ENCODE results near the gene TEX101. TPM values are rescaled to one million over a fixed set of nuclear protein-coding genes. Genes with fewer than 3 reads are reported as not detected.
A peak's percentile ranks its signal among the peaks of the same experiment; 100 is the strongest.

TEX101 gene
- total and polyA plus RNA-seq, 4 donors, result not detected

- H3K4me3 ChIP-seq (ENCODE audit: low read depth in 1 of 3, low read length in 3 of 3), result no peak overlapping the region
- peak overlapping the region in 1 of 2 donors; percentile 28 for H3K27ac ChIP-seq (ENCODE audit: low read depth in 1 of 2, low read length in 2 of 2)
- TF ChIP-seq HNF4G (IDR thresholded peaks at IDR 0.05) (no peak), EGR1 (IDR thresholded peaks at IDR 0.05; ENCODE audit: low read depth in 2 of 2) (no peak), GABPA (IDR thresholded peaks at IDR 0.05 in 1 of 2, conservative IDR thresholded peaks at IDR 0.05 in 1 of 2) (no peak), HNF4A (conservative IDR thresholded peaks at IDR 0.05) (no peak), RAD21 (IDR thresholded peaks at IDR 0.05) (no peak), TAF1 (conservative IDR thresholded peaks at IDR 0.05) (no peak), NR2F2 (IDR thresholded peaks at IDR 0.05) (no peak), YY1 (IDR thresholded peaks at IDR 0.05) (no peak)
- TF ChIP-seq, protein P1, sequence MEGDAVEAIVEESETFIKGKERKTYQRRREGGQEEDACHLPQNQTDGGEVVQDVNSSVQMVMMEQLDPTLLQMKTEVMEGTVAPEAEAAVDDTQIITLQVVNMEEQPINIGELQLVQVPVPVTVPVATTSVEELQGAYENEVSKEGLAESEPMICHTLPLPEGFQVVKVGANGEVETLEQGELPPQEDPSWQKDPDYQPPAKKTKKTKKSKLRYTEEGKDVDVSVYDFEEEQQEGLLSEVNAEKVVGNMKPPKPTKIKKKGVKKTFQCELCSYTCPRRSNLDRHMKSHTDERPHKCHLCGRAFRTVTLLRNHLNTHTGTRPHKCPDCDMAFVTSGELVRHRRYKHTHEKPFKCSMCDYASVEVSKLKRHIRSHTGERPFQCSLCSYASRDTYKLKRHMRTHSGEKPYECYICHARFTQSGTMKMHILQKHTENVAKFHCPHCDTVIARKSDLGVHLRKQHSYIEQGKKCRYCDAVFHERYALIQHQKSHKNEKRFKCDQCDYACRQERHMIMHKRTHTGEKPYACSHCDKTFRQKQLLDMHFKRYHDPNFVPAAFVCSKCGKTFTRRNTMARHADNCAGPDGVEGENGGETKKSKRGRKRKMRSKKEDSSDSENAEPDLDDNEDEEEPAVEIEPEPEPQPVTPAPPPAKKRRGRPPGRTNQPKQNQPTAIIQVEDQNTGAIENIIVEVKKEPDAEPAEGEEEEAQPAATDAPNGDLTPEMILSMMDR (IDR thresholded peaks at IDR 0.05; ENCODE audit: low read depth, low read length, missing input control), result no peak
- TF ChIP-seq, protein P2, sequence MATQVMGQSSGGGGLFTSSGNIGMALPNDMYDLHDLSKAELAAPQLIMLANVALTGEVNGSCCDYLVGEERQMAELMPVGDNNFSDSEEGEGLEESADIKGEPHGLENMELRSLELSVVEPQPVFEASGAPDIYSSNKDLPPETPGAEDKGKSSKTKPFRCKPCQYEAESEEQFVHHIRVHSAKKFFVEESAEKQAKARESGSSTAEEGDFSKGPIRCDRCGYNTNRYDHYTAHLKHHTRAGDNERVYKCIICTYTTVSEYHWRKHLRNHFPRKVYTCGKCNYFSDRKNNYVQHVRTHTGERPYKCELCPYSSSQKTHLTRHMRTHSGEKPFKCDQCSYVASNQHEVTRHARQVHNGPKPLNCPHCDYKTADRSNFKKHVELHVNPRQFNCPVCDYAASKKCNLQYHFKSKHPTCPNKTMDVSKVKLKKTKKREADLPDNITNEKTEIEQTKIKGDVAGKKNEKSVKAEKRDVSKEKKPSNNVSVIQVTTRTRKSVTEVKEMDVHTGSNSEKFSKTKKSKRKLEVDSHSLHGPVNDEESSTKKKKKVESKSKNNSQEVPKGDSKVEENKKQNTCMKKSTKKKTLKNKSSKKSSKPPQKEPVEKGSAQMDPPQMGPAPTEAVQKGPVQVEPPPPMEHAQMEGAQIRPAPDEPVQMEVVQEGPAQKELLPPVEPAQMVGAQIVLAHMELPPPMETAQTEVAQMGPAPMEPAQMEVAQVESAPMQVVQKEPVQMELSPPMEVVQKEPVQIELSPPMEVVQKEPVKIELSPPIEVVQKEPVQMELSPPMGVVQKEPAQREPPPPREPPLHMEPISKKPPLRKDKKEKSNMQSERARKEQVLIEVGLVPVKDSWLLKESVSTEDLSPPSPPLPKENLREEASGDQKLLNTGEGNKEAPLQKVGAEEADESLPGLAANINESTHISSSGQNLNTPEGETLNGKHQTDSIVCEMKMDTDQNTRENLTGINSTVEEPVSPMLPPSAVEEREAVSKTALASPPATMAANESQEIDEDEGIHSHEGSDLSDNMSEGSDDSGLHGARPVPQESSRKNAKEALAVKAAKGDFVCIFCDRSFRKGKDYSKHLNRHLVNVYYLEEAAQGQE (IDR thresholded peaks at IDR 0.05), result no peak
- no peaks in the 10 kb centered on the region for H3K36me3 ChIP-seq (ENCODE audit: control insufficient read depth in 4 of 4, insufficient read depth in 3 of 4, low read depth in 1 of 4, low read length in 3 of 4)
- no peak for DNase-seq (ENCODE audit: low spot score)
- no peaks in the 10 kb centered on the region for H3K9me3 ChIP-seq (ENCODE audit: control insufficient read depth in 4 of 4, low read length in 3 of 4)
- no peaks in the 10 kb centered on the region for H3K27me3 ChIP-seq (ENCODE audit: control insufficient read depth in 4 of 4, insufficient read depth in 4 of 4, low read length in 3 of 4)
- no peaks in the 10 kb centered on the region for H3K4me1 ChIP-seq (ENCODE audit: control insufficient read depth in 4 of 4, insufficient read depth in 4 of 4, low read length in 3 of 4)
- WGBS, result 66% methylated on average over 9 of the region's 9 CpGs
- no peak overlapping the region for H3K9ac ChIP-seq (ENCODE audit: low read depth in 1 of 2, low read length in 2 of 2)
These were observed 23.8 kb downstream of the TEX101 start for GRCh38 chr19:43438291-43439031.

DNA sequence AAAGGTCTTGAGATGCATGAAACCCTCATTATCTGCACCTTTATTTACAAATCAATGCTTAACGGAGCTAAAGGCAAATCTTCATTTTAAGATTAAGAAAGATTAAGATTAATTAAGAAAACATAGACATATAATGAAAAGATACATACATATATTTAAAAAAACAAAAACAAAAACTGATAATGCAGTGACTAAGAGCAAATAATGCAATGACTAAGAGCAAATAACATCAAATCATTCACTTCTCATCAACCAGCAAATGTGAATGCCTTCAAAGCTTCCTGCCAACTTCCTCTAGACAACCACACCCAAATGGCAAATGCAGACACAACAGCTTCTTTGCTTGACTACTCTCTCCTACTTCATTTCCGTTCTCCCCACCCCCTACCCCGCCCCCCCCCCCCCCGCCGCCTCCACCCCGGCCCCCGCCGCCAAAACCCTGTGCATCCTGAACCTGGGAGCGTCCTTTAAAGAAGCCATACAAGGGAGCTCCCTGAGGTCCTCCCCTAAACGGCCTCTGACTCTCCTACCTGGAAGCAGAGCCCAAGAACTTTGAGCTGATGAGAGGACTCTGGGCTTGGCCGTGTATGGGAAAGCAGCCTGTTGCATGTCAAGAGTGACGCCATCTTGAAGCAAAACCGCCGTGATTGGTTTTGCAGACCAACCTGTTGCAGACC, 24.5 kb downstream of the TEX101 start:
- H3K27ac ChIP-seq (ENCODE audit: low read depth in 1 of 2, low read length in 2 of 2), result no peak overlapping the region
- no peak overlapping the region for H3K4me3 ChIP-seq (ENCODE audit: low read depth in 1 of 3, low read length in 3 of 3)
- no peaks in the 10 kb centered on the region for H3K9me3 ChIP-seq (ENCODE audit: control insufficient read depth in 4 of 4, low read length in 3 of 4)
- H3K9ac ChIP-seq (ENCODE audit: low read depth in 1 of 2, low read length in 2 of 2), result no peak overlapping the region
- H3K4me1 ChIP-seq (ENCODE audit: control insufficient read depth in 4 of 4, insufficient read depth in 4 of 4, low read length in 3 of 4), result no peaks in the 10 kb centered on the region
- no peak for DNase-seq (ENCODE audit: low spot score)
- 52% methylated on average over 14 of the region's 14 CpGs for WGBS
- no peak for TF ChIP-seq RAD21 (IDR thresholded peaks at IDR 0.05)
- TF ChIP-seq HNF4A (conservative IDR thresholded peaks at IDR 0.05), result no peak
- no peak for TF ChIP-seq EGR1 (IDR thresholded peaks at IDR 0.05; ENCODE audit: low read depth in 2 of 2)
- TF ChIP-seq YY1 (IDR thresholded peaks at IDR 0.05), result no peak
- no peak for TF ChIP-seq SP1 (IDR thresholded peaks at IDR 0.05)
- H3K27me3 ChIP-seq (ENCODE audit: control insufficient read depth in 4 of 4, insufficient read depth in 4 of 4, low read length in 3 of 4), result no peaks in the 10 kb centered on the region
- H3K36me3 ChIP-seq (ENCODE audit: control insufficient read depth in 4 of 4, insufficient read depth in 3 of 4, low read depth in 1 of 4, low read length in 3 of 4), result no peaks in the 10 kb centered on the region
